NCI-H1092 (cell line): Measurements from ENCODE around the gene EPS15.
"Not testable (repeated sequence)": the region's sequence is repeated elsewhere in the genome, so short reads cannot be mapped to it uniquely, and the experiment has no call there.

ENCODE experiments used
- DNase-seq: peaks from one replicate; lab custom pipeline; 2025; lab: John Stamatoyannopoulos, UW

EPS15 gene

GRCh38 chr1:51331206-51332100 is 187.6 kb downstream of the EPS15 start:
- no peak for DNase-seq

GRCh38 chr1:51330331-51331201 is 188.5 kb downstream of the EPS15 start, which contains the start of gene TTC39A:
TSS of gene TTC39A (minus strand) at chr1:51330562. CDS start at chr1:51330477, 85 bp downstream.
- no peak for DNase-seq

GRCh38 chr1:51329443-51330325 is 189.4 kb downstream of the EPS15 start:
- DNase-seq, result peak; percentile 50

- DNase-seq, result no peak
These were observed 190.1 kb downstream of the EPS15 start for GRCh38 chr1:51328926-51329325.

- no peak for DNase-seq
These were observed 190.8 kb downstream of the EPS15 start for GRCh38 chr1:51328279-51328678.

GRCh38 chr1:51327386-51327785 is 191.7 kb downstream of the EPS15 start:
- no peak for DNase-seq

- no peak for DNase-seq
These were observed 192.2 kb downstream of the EPS15 start for GRCh38 chr1:51326839-51327238.

GRCh38 chr1:51325878-51326755 is 192.9 kb downstream of the EPS15 start:
- DNase-seq, result no peak

- DNase-seq, result no peak
These were observed 193.7 kb downstream of the EPS15 start for GRCh38 chr1:51325391-51325790.

GRCh38 chr1:51325011-51325385 is 194.1 kb downstream of the EPS15 start:
- not testable (repeated sequence) for DNase-seq

GRCh38 chr1:51324251-51325010 is 194.6 kb downstream of the EPS15 start:
- no peak for DNase-seq

GRCh38 chr1:51323778-51324177 is 195.3 kb downstream of the EPS15 start:
- no peak for DNase-seq

- no peak for DNase-seq
These were observed 196.5 kb downstream of the EPS15 start for GRCh38 chr1:51322417-51323101.

GRCh38 chr1:51321924-51322280 is 197.2 kb downstream of the EPS15 start:
- no peak for DNase-seq

- no peak for DNase-seq
These were observed 197.8 kb downstream of the EPS15 start for GRCh38 chr1:51320967-51321923.

GRCh38 chr1:51317798-51318197 is 201.3 kb downstream of the EPS15 start:
- DNase-seq, result no peak

- DNase-seq, result no peak
These were observed 202.3 kb downstream of the EPS15 start for GRCh38 chr1:51316846-51317120.

- peak; percentile 42 for DNase-seq
These were observed 202.8 kb downstream of the EPS15 start for GRCh38 chr1:51316113-51316845.
